Activated CD8-positive, alpha-beta T cell treated with anti-CD3 and anti-CD28 coated beads for 36 hours (primary cell): ENCODE results near the gene KHDC1L. TPM values are rescaled to one million over a fixed set of nuclear protein-coding genes. Genes with fewer than 3 reads are reported as not detected.

Source experiments
- ATAC-seq: fragments of 200-7000 bp; cut with Tn5 transposase; one replicate; pipeline ENCODE4 v1.10.0; 2021; ENCODE audit warnings: mild to moderate bottlenecking, moderate library complexity
- CTCF ChIA-PET: fragments of 350-600 bp; sonication (Branson Sonifier 250); formaldehyde crosslinking; loops from one replicate; lab custom pipeline; 2021; ENCODE audit warnings: antibody characterized with exemption; lab: Charles Lee
- POLR2A ChIA-PET: fragments of 350-600 bp; sonication (Branson Sonifier 250); formaldehyde crosslinking; loops from one replicate; lab custom pipeline; 2021; ENCODE audit warnings: antibody characterized with exemption; lab: Charles Lee
- DNase-seq: peaks from one replicate; pipeline ENCODE4 v3.0.0-alpha.2; 2020
- H3K27ac Mint-ChIP-seq: one replicate; pipeline ENCODE4 v1.8.0; 2021; ENCODE audit warnings: mild to moderate bottlenecking, mixed read lengths
- H3K27me3 Mint-ChIP-seq: one replicate; pipeline ENCODE4 v1.8.0; 2021; ENCODE audit warnings: mixed read lengths
- H3K36me3 Mint-ChIP-seq: one replicate; pipeline ENCODE4 v1.8.0; 2021; ENCODE audit warnings: low read depth, mixed read lengths
- H3K4me1 Mint-ChIP-seq: one replicate; pipeline ENCODE4 v1.8.0; 2021; ENCODE audit warnings: low read depth, mixed read lengths
- H3K4me3 Mint-ChIP-seq: one replicate; pipeline ENCODE4 v1.8.0; 2021; ENCODE audit warnings: mild to moderate bottlenecking, moderate library complexity, mixed read lengths
- H3K9me3 Mint-ChIP-seq: one replicate; pipeline ENCODE4 v1.8.0; 2021; ENCODE audit warnings: mixed read lengths
- CTCF ChIP-seq: fragments of 200-600 bp; IDR thresholded peaks from one replicate; pipeline ENCODE4 v1.8.0; 2022; ENCODE audit warnings: antibody characterized with exemption, mild to moderate bottlenecking
- intact Hi-C: fragments of 100-400 bp; cut with micrococcal nuclease; formaldehyde crosslinking; loops from one replicate; pipeline ENCODE4 v1.10.0; 2022
- total RNA-seq, 2 experiments: library from RNA; stranded (reverse); gene quantifications; one replicate each; pipeline ENCODE4 v1.2.3, GENCODE V29; 2021

Gene KHDC1L
- total RNA-seq, 2 experiments from 2014 or later, result not detected

- Mint-ChIP-seq H3K9me3 (no peaks in the 10 kb centered on the region), H3K4me1 (peaks cover 4% of the 10 kb centered on the region), H3K27me3 (no peaks in the 10 kb centered on the region), H3K27ac (no peak overlapping the region), H3K4me3 (no peak overlapping the region), H3K36me3 (no peaks in the 10 kb centered on the region)
- intact Hi-C loops, result no loop called here
- POLR2A ChIA-PET, result no interaction called here
- CTCF ChIA-PET, result interaction anchor here (1.5 kb wide), 1 partner anchor 765 kb away, joined by 4 read pairs; no protein-coding TSS in a partner anchor
- ATAC-seq, result no peak
- DNase-seq, result no peak
- TF ChIP-seq CTCF, result no peak
Observed at GRCh38 chr6:73177221-73177944, 47.9 kb downstream of the KHDC1L start.

- no peak for DNase-seq
- intact Hi-C loops, result no loop called here
- POLR2A ChIA-PET, result no interaction called here
- CTCF ChIA-PET, result interaction anchor here (1.5 kb wide), 1 partner anchor 764 kb away, joined by 4 read pairs; no protein-coding TSS in a partner anchor
- H3K27ac Mint-ChIP-seq, result no peak overlapping the region
- no peak for TF ChIP-seq CTCF
- H3K4me3 Mint-ChIP-seq, result no peak overlapping the region
- no peaks in the 10 kb centered on the region for H3K27me3 Mint-ChIP-seq
- H3K9me3 Mint-ChIP-seq, result no peaks in the 10 kb centered on the region
- H3K4me1 Mint-ChIP-seq, result peaks cover 4% of the 10 kb centered on the region
- no peaks in the 10 kb centered on the region for H3K36me3 Mint-ChIP-seq
- ATAC-seq, result no peak
Observed at GRCh38 chr6:73176057-73176456, 49.2 kb downstream of the KHDC1L start.

GRCh38 chr6:73174646-73175045 lies 50.6 kb downstream of the KHDC1L start:
- intact Hi-C loops, result no loop called here
- Mint-ChIP-seq H3K9me3 (no peaks in the 10 kb centered on the region), H3K4me3 (no peak overlapping the region), H3K36me3 (no peaks in the 10 kb centered on the region), H3K27me3 (no peaks in the 10 kb centered on the region), H3K27ac (no peak overlapping the region), H3K4me1 (no peaks in the 10 kb centered on the region)
- ATAC-seq (no peak), DNase-seq (no peak)
- no peak for TF ChIP-seq CTCF
- POLR2A ChIA-PET, result interaction anchor here (0.7 kb wide), 1 partner anchor 220 kb away, joined by 3 read pairs; the partner anchor contains the start of gene DDX43
- CTCF ChIA-PET, result interaction anchor here (1.3 kb wide), 1 partner anchor 44 kb away, joined by 3 read pairs; no protein-coding TSS in a partner anchor

Other genes starting within 250 kb of the KHDC1L start
- 1 to 10 TPM; 3.5 TPM for gene KHDC1, start 37.7 kb upstream of the KHDC1L start, total RNA-seq
- gene DPPA5, start 128.8 kb upstream of the KHDC1L start, total RNA-seq, result not detected
- not detected for gene KHDC3L, start 137.2 kb upstream of the KHDC1L start, total RNA-seq
- gene OOEP, start 144.4 kb upstream of the KHDC1L start, total RNA-seq, result not detected
- under 1 TPM; 0.16 to 0.31 TPM for gene DDX43, start 169.3 kb upstream of the KHDC1L start, total RNA-seq
- gene CGAS, start 226.8 kb upstream of the KHDC1L start, total RNA-seq, result 10 to 100 TPM; 21.1 to 23.2 TPM
- 10 to 100 TPM; 42.1 to 43.2 TPM for gene MTO1, start 236.2 kb upstream of the KHDC1L start, total RNA-seq